HG03520 (cell line): ENCODE data around the gene PACS2.

Source experiments
- ATAC-seq: cut with Tn5 transposase; IDR thresholded peaks from one replicate; pipeline ENCODE4 v1.9.1; 2021; ENCODE audit warnings: mild to moderate bottlenecking, moderate library complexity; ENCODE audit not compliant: unreplicated experiment

PACS2 gene

GRCh38 chr14:105384041-105384557 is 69.6 kb downstream of the PACS2 start:
- no peak for ATAC-seq

- no peak for ATAC-seq
Observed at GRCh38 chr14:105384605-105385321, 70.2 kb downstream of the PACS2 start.

GRCh38 chr14:105385322-105385637 is 70.7 kb downstream of the PACS2 start:
- ATAC-seq, result no peak

- no peak for ATAC-seq
Observed at GRCh38 chr14:105385698-105386365, 71.3 kb downstream of the PACS2 start.

- ATAC-seq, result no peak
Observed at GRCh38 chr14:105386581-105387529, 72.3 kb downstream of the PACS2 start.

- ATAC-seq, result no peak
Observed at GRCh38 chr14:105387530-105387922, 73.0 kb downstream of the PACS2 start.

- no peak for ATAC-seq
Observed at GRCh38 chr14:105388110-105388951, 73.8 kb downstream of the PACS2 start.

- ATAC-seq, result no peak
Observed at GRCh38 chr14:105388976-105389375, 74.4 kb downstream of the PACS2 start.

- no peak for ATAC-seq
Observed at GRCh38 chr14:105389534-105389933, 75.0 kb downstream of the PACS2 start.

GRCh38 chr14:105389976-105390848 is 75.7 kb downstream of the PACS2 start:
- no peak for ATAC-seq

- no peak for ATAC-seq
Observed at GRCh38 chr14:105390849-105391500, 76.4 kb downstream of the PACS2 start.

- ATAC-seq, result no peak
Observed at GRCh38 chr14:105391541-105391940, 77.0 kb downstream of the PACS2 start.

GRCh38 chr14:105392131-105393090 is 77.9 kb downstream of the PACS2 start:
- ATAC-seq, result no peak

GRCh38 chr14:105393151-105393550 is 78.6 kb downstream of the PACS2 start:
- ATAC-seq, result no peak

GRCh38 chr14:105394714-105395537 is 80.4 kb downstream of the PACS2 start:
- no peak for ATAC-seq

GRCh38 chr14:105395538-105395854 is 80.9 kb downstream of the PACS2 start:
- ATAC-seq, result no peak

- no peak for ATAC-seq
Observed at GRCh38 chr14:105397350-105397931, 82.9 kb downstream of the PACS2 start.
